Stimulated activated CD8-positive, alpha-beta memory T cell treated with anti-CD3 and anti-CD28 coated beads, Interleukin-12 subunit alpha, Interleukin-12 subunit beta, amount 100 ng/mL, for 24 hours (primary cell): Measurements from ENCODE around the gene TRABD.

Source experiments
- DNase-seq: peaks from one replicate; pipeline ENCODE4 v3.0.0-alpha.2; 2020; ENCODE audit errors: extremely low read depth

The TRABD gene

GRCh38 chr22:50238755-50239154 lies 53.0 kb downstream of the TRABD start:
- no peak for DNase-seq

DNA sequence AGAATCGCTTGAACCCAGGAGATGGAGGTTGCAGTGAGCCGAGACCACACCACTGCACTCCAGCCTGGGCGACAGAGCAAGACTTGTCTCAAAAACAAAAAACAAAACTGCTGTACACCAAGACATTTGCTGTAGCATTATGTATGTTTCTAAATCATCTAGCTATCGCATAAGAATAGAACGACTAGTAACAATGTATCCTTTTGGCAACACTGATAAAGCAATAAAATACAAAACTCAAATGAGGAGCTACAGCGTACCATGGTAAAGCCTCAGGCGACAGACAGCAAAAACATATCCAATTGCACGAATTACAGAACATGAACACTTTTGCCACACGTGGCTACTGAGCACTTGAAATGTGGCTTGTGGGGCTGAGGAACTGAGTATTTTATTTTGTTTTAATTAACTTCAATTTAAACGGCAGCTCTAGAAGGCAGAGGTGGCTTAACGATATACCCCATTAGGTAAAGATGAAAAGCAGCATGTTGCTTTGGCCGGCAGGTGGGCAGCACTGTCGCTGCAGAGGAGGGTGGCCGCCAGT lies 56.8 kb downstream of the TRABD start:
- DNase-seq = no peak

GRCh38 chr22:50243685-50244419 lies 58.1 kb downstream of the TRABD start:
- DNase-seq = no peak

GRCh38 chr22:50244420-50245213 lies 58.9 kb downstream of the TRABD start, which contains the start of gene TUBGCP6:
Gene TUBGCP6, minus strand, starts transcription at chr22:50245023. Its CDS starts 564 bp downstream, at chr22:50244459.
- DNase-seq = peak; percentile 86

- DNase-seq = no peak
Observed at GRCh38 chr22:50245214-50246072, 59.7 kb downstream of the TRABD start.

- no peak for DNase-seq
Observed at GRCh38 chr22:50246242-50247175, 60.8 kb downstream of the TRABD start.

- DNase-seq = no peak
Observed at GRCh38 chr22:50247748-50248147, 62.0 kb downstream of the TRABD start.

- DNase-seq = no peak
Observed at GRCh38 chr22:50248196-50249081, 62.7 kb downstream of the TRABD start.
